ENCODE measurements around the gene TDRD3. TPM values are rescaled to one million over a fixed set of nuclear protein-coding genes. Genes with fewer than 3 reads are reported as not detected.

Gene TDRD3
- total RNA-seq, 1 experiment from 2014 or later = 10.8 TPM

GRCh38 chr13:60418954-60419353, 21.9 kb downstream of the TDRD3 start:
- ATAC-seq (no peak), DNase-seq (ENCODE audit: low read depth, low spot score) (no peak)
- Histone ChIP-seq H3K36me3 (ENCODE audit: control insufficient read depth, insufficient read depth, low read length) (no peaks in the 10 kb centered on the region), H3K27me3 (ENCODE audit: control insufficient read depth, insufficient read depth, low read length) (no peaks in the 10 kb centered on the region), H3K9me3 (ENCODE audit: control insufficient read depth, insufficient read depth, low read depth, low read length) (no peaks in the 10 kb centered on the region), H3K4me3 (ENCODE audit: low read depth in 2 of 2, low read length in 2 of 2) (no peak overlapping the region), H3K27ac (ENCODE audit: low read length) (no peak overlapping the region), H3K4me1 (ENCODE audit: control insufficient read depth, insufficient read depth, low read length) (no peaks in the 10 kb centered on the region)
- CTCF ChIA-PET = no interaction called here
- POLR2A ChIA-PET = no interaction called here
- BruUV-seq (replicated peaks) = no TSS peak
- intact Hi-C loops (cut with micrococcal nuclease; ENCODE audit: unreplicated experiment) = no loop called here
- TF ChIP-seq SIN3A (IDR thresholded peaks at IDR 0.05; ENCODE audit: borderline replicate concordance, insufficient read depth, low read depth, low read length) = no peak
- no peak for TF ChIP-seq CTCF (IDR thresholded peaks at IDR 0.05)
- TF ChIP-seq POLR2AphosphoS5 (IDR thresholded peaks at IDR 0.05; ENCODE audit: low read depth, low read length) = no peak
- no peak for TF ChIP-seq TCF7L2 (IDR thresholded peaks at IDR 0.05; ENCODE audit: low read depth, low read length)
- no peak for TF ChIP-seq REST (IDR thresholded peaks at IDR 0.05; ENCODE audit: insufficient read depth in 1 of 2, low read depth in 2 of 2, low read length in 1 of 2)
- in situ Hi-C loops (cut with HindIII; ENCODE audit: low pct_unique_long_range_greater_than_20kb, low sequenced_read_pairs) = no loop called here

- no peak overlapping the region for H3K27ac ChIP-seq (ENCODE audit: low read length)
- intact Hi-C loops (cut with micrococcal nuclease; ENCODE audit: unreplicated experiment) (no loop called here), in situ Hi-C loops (cut with HindIII; ENCODE audit: low pct_unique_long_range_greater_than_20kb, low sequenced_read_pairs) (no loop called here)
- ChIA-PET CTCF (no interaction called here), POLR2A (no interaction called here)
- DNase-seq (ENCODE audit: low read depth, low spot score) (no peak), ATAC-seq (no peak)
- BruUV-seq (replicated peaks) = no TSS peak
- no peaks in the 10 kb centered on the region for H3K36me3 ChIP-seq (ENCODE audit: control insufficient read depth, insufficient read depth, low read length)
- TF ChIP-seq REST (IDR thresholded peaks at IDR 0.05; ENCODE audit: insufficient read depth in 1 of 2, low read depth in 2 of 2, low read length in 1 of 2) = no peak
- TF ChIP-seq POLR2AphosphoS5 (IDR thresholded peaks at IDR 0.05; ENCODE audit: low read depth, low read length) = no peak
- no peak for TF ChIP-seq SIN3A (IDR thresholded peaks at IDR 0.05; ENCODE audit: borderline replicate concordance, insufficient read depth, low read depth, low read length)
- no peak for TF ChIP-seq TCF7L2 (IDR thresholded peaks at IDR 0.05; ENCODE audit: low read depth, low read length)
- no peak for TF ChIP-seq CTCF (IDR thresholded peaks at IDR 0.05)
- no peaks in the 10 kb centered on the region for H3K4me1 ChIP-seq (ENCODE audit: control insufficient read depth, insufficient read depth, low read length)
- no peak overlapping the region for H3K4me3 ChIP-seq (ENCODE audit: low read depth in 2 of 2, low read length in 2 of 2)
- no peaks in the 10 kb centered on the region for H3K9me3 ChIP-seq (ENCODE audit: control insufficient read depth, insufficient read depth, low read depth, low read length)
- H3K27me3 ChIP-seq (ENCODE audit: control insufficient read depth, insufficient read depth, low read length) = no peaks in the 10 kb centered on the region
These were observed 28.3 kb downstream of the TDRD3 start for GRCh38 chr13:60425332-60425731.

All from Panc1 (cell line).